A673 (cell line): ENCODE data around the gene NDUFAF3. TPM values are rescaled to one million over a fixed set of nuclear protein-coding genes. Genes with fewer than 3 reads are reported as not detected.
A peak's percentile ranks its signal among the peaks of the same experiment; 100 is the strongest.

ENCODE experiments used
- BruUV-seq: library from RNA; stranded (reverse); fragments of 400-500 nt; replicated peaks from 2 replicates; lab custom pipeline; 2021; lab: Mats Ljungman, UMichigan
- CTCF ChIA-PET: fragments of 300-600 bp; sonication (Branson Sonifier 250); formaldehyde crosslinking; loops from one replicate; lab custom pipeline; 2022; ENCODE audit warnings: antibody characterized with exemption; lab: Charles Lee
- POLR2A ChIA-PET: fragments of 300-600 bp; sonication (Branson Sonifier 250); formaldehyde crosslinking; loops from one replicate; lab custom pipeline; 2022; ENCODE audit warnings: antibody characterized with exemption; ENCODE audit not compliant: low non-redundant PET; lab: Charles Lee
- DNase-seq: peaks from one replicate; pipeline ENCODE4 v3.0.0-alpha.2; 2015; ENCODE audit warnings: low spot score
- H3K27ac ChIP-seq: fragments of 200-600 bp; sonication (generic); 2 replicates; pipeline ENCODE4 v1.5.1; 2016; ENCODE audit warnings: mixed run types, low read depth, mild to moderate bottlenecking, mixed read lengths, antibody characterized with exemption, low read length; ENCODE audit not compliant: poor library complexity, severe bottlenecking
- H3K27me3 ChIP-seq: fragments of 200-600 bp; sonication (generic); replicated peaks from 2 replicates; pipeline ENCODE4 v1.6.1; 2017; ENCODE audit warnings: mixed run types, low read depth, mild to moderate bottlenecking, mixed read lengths, antibody characterized with exemption, low read length; ENCODE audit not compliant: insufficient read depth, poor library complexity
- H3K36me3 ChIP-seq: fragments of 200-600 bp; sonication (generic); 2 replicates; pipeline ENCODE4 v1.6.1; 2016; ENCODE audit warnings: mixed run types, mild to moderate bottlenecking, mixed read lengths, antibody characterized with exemption, low read length; ENCODE audit not compliant: insufficient read depth, poor library complexity, severe bottlenecking
- H3K4me1 ChIP-seq: fragments of 200-600 bp; sonication (generic); 2 replicates; pipeline ENCODE4 v1.6.1; 2017; ENCODE audit warnings: mixed run types, mild to moderate bottlenecking, mixed read lengths, antibody characterized with exemption, low read length; ENCODE audit not compliant: insufficient read depth, poor library complexity, severe bottlenecking
- H3K4me3 ChIP-seq: fragments of 200-600 bp; sonication (generic); 2 replicates; pipeline ENCODE4 v1.5.1; 2016; ENCODE audit warnings: low read depth, mixed run types, mild to moderate bottlenecking, mixed read lengths, low read length; ENCODE audit not compliant: poor library complexity, severe bottlenecking
- H3K9me3 ChIP-seq: fragments of 200-600 bp; sonication (generic); 2 replicates; pipeline ENCODE4 v1.6.1; 2016; ENCODE audit warnings: mixed run types, low read depth, mild to moderate bottlenecking, mixed read lengths, antibody characterized with exemption, low read length; ENCODE audit not compliant: poor library complexity, severe bottlenecking
- EZH2 ChIP-seq: fragments of 200-600 bp; sonication (generic); IDR thresholded peaks from 2 replicates; pipeline ENCODE4 v1.6.1; 2017; ENCODE audit warnings: borderline replicate concordance, low read depth, mild to moderate bottlenecking, mixed read lengths, antibody characterized with exemption, low read length; ENCODE audit not compliant: poor library complexity, severe bottlenecking
- intact Hi-C: fragments of 100-400 bp; cut with micrococcal nuclease; formaldehyde crosslinking; loops from one replicate; pipeline ENCODE4 v1.10.0; 2022; ENCODE audit not compliant: unreplicated experiment
- total RNA-seq: library from RNA; stranded (reverse); gene quantifications from 2 replicates; pipeline ENCODE4 v1.2.3, GENCODE V29; 2021
- TF ChIP-seq, protein P1 (sequence below): fragments of 300-800, 200-600 bp; sonication (generic); conservative IDR thresholded peaks from 2 replicates; pipeline ENCODE4 v1.5.1; 2017; ENCODE audit warnings: low read depth, mild to moderate bottlenecking, antibody characterized with exemption, low read length, moderate library complexity, mixed read lengths

NDUFAF3 gene
- total RNA-seq, 1 experiment from 2014 or later = 36.6 TPM

DNA sequence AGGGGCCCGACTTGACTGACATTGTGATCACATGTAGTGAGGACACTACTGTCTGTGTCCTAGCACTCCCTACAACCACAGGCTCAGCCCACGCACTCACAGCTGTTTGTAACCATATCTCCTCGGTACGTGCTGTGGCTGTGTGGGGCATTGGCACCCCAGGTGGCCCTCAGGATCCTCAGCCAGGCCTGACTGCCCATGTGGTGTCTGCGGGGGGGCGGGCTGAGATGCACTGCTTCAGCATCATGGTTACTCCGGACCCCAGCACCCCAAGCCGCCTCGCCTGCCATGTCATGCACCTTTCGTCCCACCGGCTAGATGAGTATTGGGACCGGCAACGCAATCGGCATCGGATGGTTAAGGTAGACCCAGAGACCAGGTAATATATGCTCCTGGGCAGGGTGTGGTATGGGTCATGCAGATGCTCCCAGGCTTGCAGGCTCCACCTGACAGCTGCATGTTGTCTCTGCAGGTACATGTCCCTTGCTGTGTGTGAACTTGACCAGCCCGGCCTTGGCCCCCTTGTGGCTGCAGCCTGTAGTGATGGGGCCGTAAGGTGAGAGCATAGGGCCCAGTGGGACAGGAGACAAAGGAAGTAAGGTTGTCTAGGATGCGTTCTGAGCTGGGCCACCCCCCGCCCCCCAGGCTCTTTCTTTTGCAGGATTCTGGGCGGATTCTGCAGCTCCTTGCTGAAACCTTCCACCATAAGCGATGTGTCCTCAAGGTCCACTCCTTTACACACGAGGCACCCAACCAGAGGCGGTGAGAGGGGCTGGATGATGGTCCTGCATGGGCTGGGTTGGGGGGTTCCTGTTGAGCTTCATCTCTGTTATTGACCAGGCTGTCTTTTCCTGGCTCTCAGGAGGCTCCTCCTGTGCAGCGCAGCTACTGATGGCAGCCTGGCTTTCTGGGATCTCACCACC is 7.9 kb upstream of the NDUFAF3 start:
- CTCF ChIA-PET = no interaction called here
- no peaks in the 10 kb centered on the region for H3K4me1 ChIP-seq
- no peaks in the 10 kb centered on the region for H3K9me3 ChIP-seq
- TF ChIP-seq, protein P1, sequence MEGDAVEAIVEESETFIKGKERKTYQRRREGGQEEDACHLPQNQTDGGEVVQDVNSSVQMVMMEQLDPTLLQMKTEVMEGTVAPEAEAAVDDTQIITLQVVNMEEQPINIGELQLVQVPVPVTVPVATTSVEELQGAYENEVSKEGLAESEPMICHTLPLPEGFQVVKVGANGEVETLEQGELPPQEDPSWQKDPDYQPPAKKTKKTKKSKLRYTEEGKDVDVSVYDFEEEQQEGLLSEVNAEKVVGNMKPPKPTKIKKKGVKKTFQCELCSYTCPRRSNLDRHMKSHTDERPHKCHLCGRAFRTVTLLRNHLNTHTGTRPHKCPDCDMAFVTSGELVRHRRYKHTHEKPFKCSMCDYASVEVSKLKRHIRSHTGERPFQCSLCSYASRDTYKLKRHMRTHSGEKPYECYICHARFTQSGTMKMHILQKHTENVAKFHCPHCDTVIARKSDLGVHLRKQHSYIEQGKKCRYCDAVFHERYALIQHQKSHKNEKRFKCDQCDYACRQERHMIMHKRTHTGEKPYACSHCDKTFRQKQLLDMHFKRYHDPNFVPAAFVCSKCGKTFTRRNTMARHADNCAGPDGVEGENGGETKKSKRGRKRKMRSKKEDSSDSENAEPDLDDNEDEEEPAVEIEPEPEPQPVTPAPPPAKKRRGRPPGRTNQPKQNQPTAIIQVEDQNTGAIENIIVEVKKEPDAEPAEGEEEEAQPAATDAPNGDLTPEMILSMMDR = peak; percentile 40
- TF ChIP-seq EZH2 = no peak
- no peak overlapping the region for H3K27ac ChIP-seq
- peaks cover 16% of the 10 kb centered on the region for H3K36me3 ChIP-seq
- no peak overlapping the region for H3K4me3 ChIP-seq
- H3K27me3 ChIP-seq = no peaks in the 10 kb centered on the region
- intact Hi-C loops = no loop called here
- DNase-seq = no peak
- POLR2A ChIA-PET = no interaction called here
- no TSS peak for BruUV-seq

DNA sequence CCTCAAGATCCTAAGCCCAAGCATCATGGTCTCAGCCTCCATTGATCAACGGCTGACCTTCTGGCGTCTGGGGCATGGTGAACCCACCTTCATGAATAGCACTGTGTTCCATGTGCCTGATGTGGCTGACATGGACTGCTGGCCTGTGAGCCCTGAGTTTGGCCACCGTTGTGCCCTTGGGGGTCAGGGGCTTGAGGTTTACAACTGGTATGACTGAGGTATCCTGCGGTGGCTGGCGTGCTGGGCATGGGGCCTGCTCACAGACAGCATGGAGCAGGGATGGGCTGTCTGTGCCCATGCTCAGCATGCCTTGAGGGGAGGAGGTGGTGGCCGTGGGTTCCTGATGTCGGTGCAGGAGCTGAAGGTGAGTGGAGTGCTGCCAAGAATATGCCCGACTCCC is 6.8 kb upstream of the NDUFAF3 start:
- H3K4me3 ChIP-seq = no peak overlapping the region
- BruUV-seq = no TSS peak
- H3K27me3 ChIP-seq = no peaks in the 10 kb centered on the region
- CTCF ChIA-PET = no interaction called here
- H3K27ac ChIP-seq = no peak overlapping the region
- TF ChIP-seq, protein P1 = no peak
- no peak for TF ChIP-seq EZH2
- peaks cover 16% of the 10 kb centered on the region for H3K36me3 ChIP-seq
- intact Hi-C loops = no loop called here
- no peak for DNase-seq
- H3K9me3 ChIP-seq = no peaks in the 10 kb centered on the region
- H3K4me1 ChIP-seq = no peaks in the 10 kb centered on the region
- POLR2A ChIA-PET = no interaction called here

DNA sequence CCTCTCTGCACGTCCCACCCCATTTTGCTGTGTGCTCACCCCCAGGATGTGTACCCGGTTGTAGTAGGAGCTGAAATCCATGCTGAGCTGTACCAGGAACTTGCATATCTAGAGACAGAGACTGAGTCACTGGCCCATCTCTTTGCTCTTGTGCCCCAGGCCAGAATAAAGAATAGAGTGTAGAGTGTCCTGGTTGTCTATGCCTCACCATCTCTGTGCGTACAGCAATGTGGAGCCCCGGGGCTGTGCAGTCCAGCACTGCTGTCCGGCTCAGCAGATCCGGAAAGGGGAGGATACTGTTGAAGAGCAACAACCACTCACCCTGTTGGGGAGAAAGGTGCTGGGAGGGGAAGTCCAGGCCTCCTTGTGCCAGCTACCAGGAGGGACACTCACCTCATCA is 6.2 kb upstream of the NDUFAF3 start:
- DNase-seq = no peak
- intact Hi-C loops = no loop called here
- no peaks in the 10 kb centered on the region for H3K4me1 ChIP-seq
- ChIA-PET CTCF (no interaction called here), POLR2A (no interaction called here)
- H3K9me3 ChIP-seq = no peaks in the 10 kb centered on the region
- no peak overlapping the region for H3K4me3 ChIP-seq
- TF ChIP-seq, protein P1 = no peak
- TF ChIP-seq EZH2 = no peak
- BruUV-seq = no TSS peak
- H3K27me3 ChIP-seq = no peaks in the 10 kb centered on the region
- peaks cover 16% of the 10 kb centered on the region for H3K36me3 ChIP-seq
- H3K27ac ChIP-seq = no peak overlapping the region
